ENCODE data around the gene RAPGEF1. TPM values are rescaled to one million over a fixed set of nuclear protein-coding genes. Genes with fewer than 3 reads are reported as not detected.

The RAPGEF1 gene
- total RNA-seq, 1 donor from 2014 or later = 57.9 TPM

GRCh38 chr9:131603199-131603598, 136.7 kb downstream of the RAPGEF1 start:
- intact Hi-C loops (cut with DNase I) = loop anchor here (10.0 kb wide), 1 partner anchor 1772 kb away; the partner anchor contains the start of genes STKLD1 and SURF4
- no peak for DNase-seq (ENCODE audit: extremely low spot score in 2 of 2)
- Histone ChIP-seq H3K27me3 (no peaks in the 10 kb centered on the region), H3K4me1 (peaks cover 7% of the 10 kb centered on the region), H3K9me3 (no peaks in the 10 kb centered on the region), H3K27ac (no peak overlapping the region), H3K4me3 (no peak overlapping the region), H3K36me3 (peaks cover 0 to 39% of the 10 kb centered on the region in 2 donors)
- TF ChIP-seq CTCF (IDR thresholded peaks at IDR 0.05) (no peak), POLR2A (IDR thresholded peaks at IDR 0.05) (no peak), POLR2AphosphoS5 (IDR thresholded peaks at IDR 0.05; ENCODE audit: insufficient read depth in 1 of 2, low read depth in 1 of 2) (no peak)

GRCh38 chr9:131601683-131602181, 138.1 kb downstream of the RAPGEF1 start:
- peaks cover 0 to 53% of the 10 kb centered on the region in 2 donors for H3K36me3 ChIP-seq
- H3K9me3 ChIP-seq = no peaks in the 10 kb centered on the region
- intact Hi-C loops (cut with DNase I) = loop anchor here (10.0 kb wide), 1 partner anchor 1773 kb away; the partner anchor contains the start of genes STKLD1 and SURF4

DNA sequence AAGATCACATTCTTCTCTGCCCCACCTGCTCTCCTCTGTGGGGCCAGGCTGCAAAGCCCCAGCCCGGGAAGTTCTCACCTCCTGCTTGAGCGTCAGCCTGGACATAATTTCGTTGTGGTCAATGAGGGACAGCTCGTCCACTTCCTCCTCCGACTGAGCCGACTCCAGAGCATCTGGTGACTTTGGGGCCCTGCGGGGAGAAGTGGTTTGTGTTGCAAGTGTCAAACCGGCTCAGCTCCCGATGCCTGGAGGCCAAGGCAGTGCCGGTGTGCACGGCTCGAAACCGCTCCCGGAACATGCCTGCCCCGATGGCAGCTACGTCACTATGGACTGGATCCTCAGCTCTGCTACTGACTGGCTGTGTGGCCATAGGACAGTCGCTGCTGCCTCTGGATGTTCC, 141.8 kb downstream of the RAPGEF1 start:
- Histone ChIP-seq H3K27ac (no peak overlapping the region), H3K27me3 (no peaks in the 10 kb centered on the region), H3K9me3 (no peaks in the 10 kb centered on the region), H3K4me3 (no peak overlapping the region), H3K4me1 (no peaks in the 10 kb centered on the region), H3K36me3 (peaks cover 0 to 57% of the 10 kb centered on the region in 2 donors)
- DNase-seq (ENCODE audit: extremely low spot score in 2 of 2) = no peak
- TF ChIP-seq CTCF (IDR thresholded peaks at IDR 0.05) = no peak
- TF ChIP-seq POLR2A (IDR thresholded peaks at IDR 0.05) = no peak
- peak in 1 of 2 donors; percentile 38 for TF ChIP-seq POLR2AphosphoS5 (IDR thresholded peaks at IDR 0.05; ENCODE audit: insufficient read depth in 1 of 2, low read depth in 1 of 2)
- intact Hi-C loops (cut with DNase I) = no loop called here

More at GRCh38 chr9:131601683-131602181, 138.1 kb downstream of the RAPGEF1 start:
- DNase-seq (ENCODE audit: extremely low spot score in 2 of 2) = no peak
- no peaks in the 10 kb centered on the region for H3K27me3 ChIP-seq
- TF ChIP-seq POLR2AphosphoS5 (IDR thresholded peaks at IDR 0.05; ENCODE audit: insufficient read depth in 1 of 2, low read depth in 1 of 2) (no peak), CTCF (IDR thresholded peaks at IDR 0.05) (no peak), POLR2A (IDR thresholded peaks at IDR 0.05) (no peak)
- no peak overlapping the region for H3K4me3 ChIP-seq
- H3K27ac ChIP-seq = no peak overlapping the region
- H3K4me1 ChIP-seq = no peaks in the 10 kb centered on the region

GRCh38 chr9:131597246-131597645, 142.6 kb downstream of the RAPGEF1 start:
- H3K27me3 ChIP-seq = no peaks in the 10 kb centered on the region
- no peaks in the 10 kb centered on the region for H3K9me3 ChIP-seq
- no peak for DNase-seq (ENCODE audit: extremely low spot score in 2 of 2)
- peaks cover 0 to 55% of the 10 kb centered on the region in 2 donors for H3K36me3 ChIP-seq
- intact Hi-C loops (cut with DNase I) = no loop called here
- TF ChIP-seq POLR2AphosphoS5 (IDR thresholded peaks at IDR 0.05; ENCODE audit: insufficient read depth in 1 of 2, low read depth in 1 of 2) (no peak), CTCF (IDR thresholded peaks at IDR 0.05) (no peak), POLR2A (IDR thresholded peaks at IDR 0.05) (no peak)
- H3K4me1 ChIP-seq = no peaks in the 10 kb centered on the region
- no peak overlapping the region for H3K4me3 ChIP-seq
- no peak overlapping the region for H3K27ac ChIP-seq

- TF ChIP-seq POLR2AphosphoS5 (IDR thresholded peaks at IDR 0.05; ENCODE audit: insufficient read depth in 1 of 2, low read depth in 1 of 2) = no peak
- no peak for TF ChIP-seq POLR2A (IDR thresholded peaks at IDR 0.05)
- TF ChIP-seq CTCF (IDR thresholded peaks at IDR 0.05) = no peak
- Histone ChIP-seq H3K4me3 (no peak overlapping the region), H3K36me3 (peaks cover 0 to 55% of the 10 kb centered on the region in 2 donors), H3K9me3 (no peaks in the 10 kb centered on the region), H3K4me1 (no peaks in the 10 kb centered on the region), H3K27me3 (no peaks in the 10 kb centered on the region), H3K27ac (no peak overlapping the region)
- no peak for DNase-seq (ENCODE audit: extremely low spot score in 2 of 2)
- intact Hi-C loops (cut with DNase I) = no loop called here
Observed at GRCh38 chr9:131596430-131596743, 143.5 kb downstream of the RAPGEF1 start.

Data from vagina (tissue), 2 donors.